Endothelial cell of umbilical vein (primary cell): ENCODE data around the gene ERCC1.

ENCODE experiments used
- EZH2 ChIP-seq: IDR thresholded peaks from 2 replicates; pipeline ENCODE4 v1.6.1; 2012; ENCODE audit warnings: borderline replicate concordance, low read depth, mild to moderate bottlenecking, moderate library complexity, low read length, inconsistent platforms; ENCODE audit not compliant: severe bottlenecking
- TF ChIP-seq, protein P1 (sequence below), 2 donors: IDR thresholded peaks; 1 replicate in 1 of 2; 2 replicates in 1 of 2; pipeline ENCODE4 v1.5.1; 2011; ENCODE audit warnings: low read length in 2 of 2, mild to moderate bottlenecking in 2 of 2, moderate library complexity in 2 of 2, control low read depth in 1 of 2, inconsistent platforms in 1 of 2, low read depth in 1 of 2; ENCODE audit not compliant: insufficient read depth in 1 of 2; ENCODE audit errors: extremely low read depth in 1 of 2
- TF ChIP-seq, protein P2 (sequence below): IDR thresholded peaks from 2 replicates; pipeline ENCODE4 v1.6.1; 2011; ENCODE audit not compliant: insufficient read depth, insufficient read length

DNA sequence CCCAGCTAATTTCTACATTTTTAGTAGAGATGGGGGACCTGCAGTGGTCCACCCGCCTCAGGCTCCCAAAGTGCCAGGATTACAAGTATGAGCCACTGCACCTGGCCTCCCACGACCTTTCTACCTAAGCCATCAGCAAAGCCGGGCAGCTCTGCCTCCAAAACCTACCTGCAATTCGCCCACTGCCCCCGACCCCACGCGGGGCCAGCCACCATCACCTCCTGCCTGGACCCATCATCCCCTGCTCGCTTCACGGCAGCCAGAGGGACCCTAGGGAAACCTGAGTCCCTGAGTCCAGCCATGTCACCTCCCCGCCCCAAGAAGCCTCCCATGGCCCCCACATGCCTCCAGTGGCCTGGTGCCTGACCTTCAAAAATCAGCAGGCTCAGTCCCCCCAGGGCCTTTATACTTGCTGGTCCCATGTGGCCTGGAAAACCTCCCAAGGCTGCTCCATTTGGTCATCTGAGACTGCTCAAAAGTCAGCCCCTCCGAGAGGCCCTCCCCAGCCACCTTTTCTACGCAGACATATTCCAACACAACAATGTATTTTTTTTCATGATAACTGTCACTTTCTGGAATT is 65.4 kb downstream of the ERCC1 start:
- TF ChIP-seq, protein P1, sequence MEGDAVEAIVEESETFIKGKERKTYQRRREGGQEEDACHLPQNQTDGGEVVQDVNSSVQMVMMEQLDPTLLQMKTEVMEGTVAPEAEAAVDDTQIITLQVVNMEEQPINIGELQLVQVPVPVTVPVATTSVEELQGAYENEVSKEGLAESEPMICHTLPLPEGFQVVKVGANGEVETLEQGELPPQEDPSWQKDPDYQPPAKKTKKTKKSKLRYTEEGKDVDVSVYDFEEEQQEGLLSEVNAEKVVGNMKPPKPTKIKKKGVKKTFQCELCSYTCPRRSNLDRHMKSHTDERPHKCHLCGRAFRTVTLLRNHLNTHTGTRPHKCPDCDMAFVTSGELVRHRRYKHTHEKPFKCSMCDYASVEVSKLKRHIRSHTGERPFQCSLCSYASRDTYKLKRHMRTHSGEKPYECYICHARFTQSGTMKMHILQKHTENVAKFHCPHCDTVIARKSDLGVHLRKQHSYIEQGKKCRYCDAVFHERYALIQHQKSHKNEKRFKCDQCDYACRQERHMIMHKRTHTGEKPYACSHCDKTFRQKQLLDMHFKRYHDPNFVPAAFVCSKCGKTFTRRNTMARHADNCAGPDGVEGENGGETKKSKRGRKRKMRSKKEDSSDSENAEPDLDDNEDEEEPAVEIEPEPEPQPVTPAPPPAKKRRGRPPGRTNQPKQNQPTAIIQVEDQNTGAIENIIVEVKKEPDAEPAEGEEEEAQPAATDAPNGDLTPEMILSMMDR (IDR thresholded peaks at IDR 0.05; ENCODE audit: extremely low read depth in 1 of 2, insufficient read depth in 1 of 2, low read depth in 1 of 2, low read length in 2 of 2), result no peak
- TF ChIP-seq, protein P2, sequence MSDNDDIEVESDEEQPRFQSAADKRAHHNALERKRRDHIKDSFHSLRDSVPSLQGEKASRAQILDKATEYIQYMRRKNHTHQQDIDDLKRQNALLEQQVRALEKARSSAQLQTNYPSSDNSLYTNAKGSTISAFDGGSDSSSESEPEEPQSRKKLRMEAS, result no peak
- no peak for TF ChIP-seq EZH2
